Tibial artery (tissue), 4 donors: ENCODE data around the gene TAGLN2.

Experiments
- DNase-seq, 2 donors: peaks; one replicate each; pipeline ENCODE4 v3.0.0-alpha.2; 2019
- H3K27ac ChIP-seq, 2 donors: fragments of 200-600 bp; sonication (generic) in 1 of 2; 1 replicate in 1 of 2; 2 replicates in 1 of 2; pipeline ENCODE4 v1.5.1; 2018 to 2019; ENCODE audit warnings: mild to moderate bottlenecking in 1 of 2
- H3K27me3 ChIP-seq, 2 donors: fragments of 200-600 bp; sonication (generic) in 1 of 2; one replicate each; pipeline versions ENCODE4 v1.5.1 to v1.6.0; 2016 to 2019
- H3K36me3 ChIP-seq, 3 donors: fragments of 200-600 bp; sonication (generic) in 2 of 3; one replicate each; pipeline ENCODE4 v1.5.1; 2016 to 2019; ENCODE audit warnings: mild to moderate bottlenecking in 2 of 3
- H3K4me1 ChIP-seq, 4 donors: fragments of 200-600 bp; sonication (generic) in 2 of 4; 1 replicate in 3 of 4; 2 replicates in 1 of 4; pipeline ENCODE4 v1.5.1; 2016 to 2019
- H3K4me3 ChIP-seq, 2 donors: fragments of 200-600 bp; sonication (generic) in 1 of 2; 1 replicate in 1 of 2; 2 replicates in 1 of 2; pipeline ENCODE4 v1.5.1; 2018 to 2019; ENCODE audit warnings: mild to moderate bottlenecking in 2 of 2
- H3K9me3 ChIP-seq, 3 donors: fragments of 200-600 bp; sonication (generic) in 1 of 3; one replicate each; pipeline ENCODE4 v1.5.1; 2016 to 2019
- CTCF ChIP-seq, 2 experiments: fragments of 200-600 bp in 1 of 2; fragments of 450-650 bp in 1 of 2; IDR thresholded peaks; one replicate each; pipeline ENCODE4 v1.5.1; 2017 to 2019; ENCODE audit warnings: antibody characterized with exemption in 2 of 2, mild to moderate bottlenecking in 1 of 2, moderate library complexity in 1 of 2
- intact Hi-C: fragments of 100-400 bp; cut with DNase I; formaldehyde crosslinking; loops from one replicate; pipeline ENCODE4 v1.15.0; 2023; ENCODE audit warnings: low total_unique reads

The TAGLN2 gene

DNA sequence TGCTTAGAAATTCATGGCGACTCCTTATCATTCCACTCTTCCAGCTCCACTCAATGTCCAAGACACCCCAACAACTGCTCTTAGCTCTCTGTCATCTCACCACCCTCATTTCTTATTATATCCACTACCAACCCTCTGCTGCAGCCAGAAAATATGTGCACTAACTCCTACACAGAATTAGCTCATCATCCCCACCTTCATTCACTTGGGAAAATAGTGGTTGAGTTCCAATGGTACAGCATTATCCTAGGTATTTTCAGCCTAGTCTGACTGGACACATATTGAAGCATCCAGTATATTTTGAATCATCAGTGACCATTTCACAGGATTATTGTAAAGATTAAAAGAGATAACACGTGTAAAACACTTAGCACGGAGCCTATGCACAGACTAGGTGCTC lies 46.2 kb downstream of the TAGLN2 start:
- Histone ChIP-seq H3K4me3 (no peak overlapping the region), H3K27me3 (no peaks in the 10 kb centered on the region), H3K4me1 (no peaks in the 10 kb centered on the region), H3K9me3 (no peaks in the 10 kb centered on the region), H3K36me3 (no peaks in the 10 kb centered on the region), H3K27ac (no peak overlapping the region)
- DNase-seq, result no peak
- intact Hi-C loops, result no loop called here
- TF ChIP-seq CTCF (IDR thresholded peaks at IDR 0.05), result no peak

GRCh38 chr1:159877695-159878444 lies 47.4 kb downstream of the TAGLN2 start:
- Histone ChIP-seq H3K27me3 (no peaks in the 10 kb centered on the region), H3K36me3 (no peaks in the 10 kb centered on the region), H3K27ac (no peak overlapping the region), H3K4me3 (no peak overlapping the region), H3K9me3 (no peaks in the 10 kb centered on the region), H3K4me1 (no peaks in the 10 kb centered on the region)
- no peak for DNase-seq
- intact Hi-C loops, result no loop called here
- no peak for TF ChIP-seq CTCF (IDR thresholded peaks at IDR 0.05)

- Histone ChIP-seq H3K9me3 (no peaks in the 10 kb centered on the region), H3K27ac (no peak overlapping the region), H3K27me3 (peaks cover 0 to 15% of the 10 kb centered on the region in 2 donors), H3K36me3 (no peaks in the 10 kb centered on the region), H3K4me3 (no peak overlapping the region), H3K4me1 (peaks cover 0 to 4% (median 0%) of the 10 kb centered on the region in 4 donors)
- no peak for DNase-seq
- intact Hi-C loops, result no loop called here
- no peak for TF ChIP-seq CTCF (IDR thresholded peaks at IDR 0.05)
These were observed 51.7 kb downstream of the TAGLN2 start for GRCh38 chr1:159873530-159874143.

DNA sequence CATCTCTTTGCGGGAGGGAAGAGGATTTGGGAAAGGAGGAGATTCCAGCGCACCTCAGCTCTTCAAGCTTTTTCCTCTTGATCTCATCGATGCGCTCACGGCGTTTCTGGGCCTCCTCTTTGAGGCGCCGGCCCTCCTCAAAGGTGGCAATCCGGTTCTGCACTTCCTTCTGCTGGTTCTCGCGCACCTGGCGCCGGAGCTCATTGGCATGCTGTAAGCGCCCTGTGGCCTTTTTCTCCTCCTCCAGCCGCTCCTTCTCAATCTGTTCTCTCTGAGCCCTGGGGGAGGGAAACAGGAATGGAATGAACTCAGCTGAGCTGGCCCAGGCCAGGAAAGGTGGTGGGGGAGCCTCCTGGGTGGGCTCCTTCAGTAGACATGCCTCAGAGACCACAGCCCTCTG lies 52.4 kb downstream of the TAGLN2 start:
- no peak for TF ChIP-seq CTCF (IDR thresholded peaks at IDR 0.05)
- no peak overlapping the region for H3K27ac ChIP-seq
- H3K4me1 ChIP-seq, result peaks cover 0 to 8% (median 0%) of the 10 kb centered on the region in 4 donors
- H3K27me3 ChIP-seq, result peaks cover 0 to 15% of the 10 kb centered on the region in 2 donors
- H3K36me3 ChIP-seq, result no peaks in the 10 kb centered on the region
- intact Hi-C loops, result no loop called here
- H3K9me3 ChIP-seq, result no peaks in the 10 kb centered on the region
- DNase-seq, result no peak
- H3K4me3 ChIP-seq, result no peak overlapping the region

DNA sequence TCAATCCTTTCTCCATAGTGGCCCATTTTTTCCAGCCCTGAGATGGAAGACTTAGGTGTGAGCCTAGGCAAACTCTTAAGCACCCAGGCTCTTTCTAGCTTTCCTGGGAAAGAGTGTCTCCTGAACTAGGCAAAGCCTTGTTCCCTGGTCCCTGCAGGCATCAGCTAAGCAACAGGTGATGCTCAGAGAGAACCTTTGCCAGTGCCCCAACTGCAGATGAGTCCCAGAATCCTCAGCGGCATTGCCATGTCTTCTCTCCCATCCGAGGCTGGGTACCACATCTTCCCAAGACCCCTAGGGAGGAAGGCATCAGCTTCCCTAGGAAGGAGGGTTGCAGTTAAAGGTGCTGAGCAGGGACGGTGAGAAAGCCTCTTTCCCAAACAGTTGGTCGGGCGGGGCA lies 54.6 kb downstream of the TAGLN2 start:
- Histone ChIP-seq H3K4me1 (peaks cover 0 to 10% (median 0%) of the 10 kb centered on the region in 4 donors), H3K4me3 (no peak overlapping the region), H3K36me3 (no peaks in the 10 kb centered on the region), H3K27me3 (peaks cover 0 to 15% of the 10 kb centered on the region in 2 donors), H3K27ac (no peak overlapping the region), H3K9me3 (no peaks in the 10 kb centered on the region)
- intact Hi-C loops, result no loop called here
- no peak for TF ChIP-seq CTCF (IDR thresholded peaks at IDR 0.05)
- DNase-seq, result no peak
